ENCODE data around the gene PCDHGA5.

DNA sequence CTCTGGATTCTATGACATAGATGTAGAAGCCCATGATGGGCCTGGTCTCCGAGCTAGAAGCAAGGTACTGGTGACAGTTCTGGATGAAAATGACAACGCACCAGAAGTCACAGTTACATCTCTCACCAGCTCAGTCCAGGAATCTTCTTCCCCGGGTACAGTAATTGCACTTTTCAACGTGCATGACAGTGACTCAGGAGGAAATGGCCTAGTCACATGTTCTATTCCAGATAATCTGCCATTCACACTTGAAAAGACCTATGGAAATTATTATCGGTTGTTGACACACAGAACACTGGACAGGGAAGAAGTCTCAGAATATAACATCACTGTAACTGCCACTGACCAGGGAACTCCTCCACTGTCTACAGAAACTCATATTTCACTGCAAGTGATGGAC is 7.8 kb upstream of the PCDHGA5 start:
- TF ChIP-seq EP300 (IDR thresholded peaks at IDR 0.05) = no peak
- TF ChIP-seq, protein P1, sequence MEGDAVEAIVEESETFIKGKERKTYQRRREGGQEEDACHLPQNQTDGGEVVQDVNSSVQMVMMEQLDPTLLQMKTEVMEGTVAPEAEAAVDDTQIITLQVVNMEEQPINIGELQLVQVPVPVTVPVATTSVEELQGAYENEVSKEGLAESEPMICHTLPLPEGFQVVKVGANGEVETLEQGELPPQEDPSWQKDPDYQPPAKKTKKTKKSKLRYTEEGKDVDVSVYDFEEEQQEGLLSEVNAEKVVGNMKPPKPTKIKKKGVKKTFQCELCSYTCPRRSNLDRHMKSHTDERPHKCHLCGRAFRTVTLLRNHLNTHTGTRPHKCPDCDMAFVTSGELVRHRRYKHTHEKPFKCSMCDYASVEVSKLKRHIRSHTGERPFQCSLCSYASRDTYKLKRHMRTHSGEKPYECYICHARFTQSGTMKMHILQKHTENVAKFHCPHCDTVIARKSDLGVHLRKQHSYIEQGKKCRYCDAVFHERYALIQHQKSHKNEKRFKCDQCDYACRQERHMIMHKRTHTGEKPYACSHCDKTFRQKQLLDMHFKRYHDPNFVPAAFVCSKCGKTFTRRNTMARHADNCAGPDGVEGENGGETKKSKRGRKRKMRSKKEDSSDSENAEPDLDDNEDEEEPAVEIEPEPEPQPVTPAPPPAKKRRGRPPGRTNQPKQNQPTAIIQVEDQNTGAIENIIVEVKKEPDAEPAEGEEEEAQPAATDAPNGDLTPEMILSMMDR (IDR thresholded peaks at IDR 0.05) = no peak
- TF ChIP-seq POLR2AphosphoS5 (IDR thresholded peaks at IDR 0.05) = no peak

Data from gastroesophageal sphincter (tissue), 3 donors.